Ramos (cell line): ENCODE results near the gene ITGA6.

Experiments used
- in situ Hi-C: fragments of 300-500 bp; cut with MboI; formaldehyde crosslinking; loops from one replicate; pipeline ENCODE4 v1.14.3; 2022; ENCODE audit warnings: low sequenced_read_pairs; ENCODE audit not compliant: unreplicated experiment

Gene ITGA6

DNA sequence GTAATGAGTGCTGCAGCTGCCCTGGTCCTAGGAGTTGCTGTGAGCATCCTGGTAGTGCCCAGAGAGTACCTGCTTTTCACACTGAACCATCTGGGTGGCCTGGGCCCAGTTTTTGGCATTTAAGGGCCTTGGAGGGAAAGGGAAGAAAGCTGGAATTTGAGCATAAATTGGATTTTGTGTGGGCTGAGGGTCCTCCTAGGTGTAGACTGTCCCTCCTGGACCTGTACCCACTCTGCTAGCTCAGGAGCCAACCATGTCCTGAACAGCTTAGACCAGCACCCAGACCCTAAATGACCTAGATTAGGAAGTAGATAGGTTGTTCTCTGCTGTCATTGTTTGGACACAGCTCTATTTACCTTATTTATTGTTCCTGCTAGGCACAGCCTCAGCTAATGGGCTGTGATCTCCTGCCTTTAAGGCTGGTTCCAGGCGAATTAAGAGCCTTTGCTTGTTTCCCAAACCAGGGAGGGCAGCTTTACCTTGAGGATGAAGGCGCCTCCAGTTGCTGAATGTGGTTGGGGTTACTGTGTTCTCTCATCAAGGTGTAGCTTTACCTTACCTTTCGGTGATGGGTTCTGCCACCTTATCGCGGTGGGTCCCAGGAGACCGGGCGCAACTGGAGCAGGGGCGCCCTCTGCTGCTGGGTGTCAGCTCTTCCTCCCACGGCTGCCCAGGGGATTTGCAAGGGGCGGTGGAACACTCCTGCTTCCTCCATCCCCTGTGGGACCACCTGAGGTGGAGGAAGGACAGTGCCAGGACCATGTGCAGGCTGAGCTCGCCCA lies 34.4 kb downstream of the ITGA6 start:
- in situ Hi-C loops, result loop anchor here (10.0 to 25.0 kb wide), 2 partner anchors 749 to 867 kb away; no protein-coding TSS in a partner anchor

DNA sequence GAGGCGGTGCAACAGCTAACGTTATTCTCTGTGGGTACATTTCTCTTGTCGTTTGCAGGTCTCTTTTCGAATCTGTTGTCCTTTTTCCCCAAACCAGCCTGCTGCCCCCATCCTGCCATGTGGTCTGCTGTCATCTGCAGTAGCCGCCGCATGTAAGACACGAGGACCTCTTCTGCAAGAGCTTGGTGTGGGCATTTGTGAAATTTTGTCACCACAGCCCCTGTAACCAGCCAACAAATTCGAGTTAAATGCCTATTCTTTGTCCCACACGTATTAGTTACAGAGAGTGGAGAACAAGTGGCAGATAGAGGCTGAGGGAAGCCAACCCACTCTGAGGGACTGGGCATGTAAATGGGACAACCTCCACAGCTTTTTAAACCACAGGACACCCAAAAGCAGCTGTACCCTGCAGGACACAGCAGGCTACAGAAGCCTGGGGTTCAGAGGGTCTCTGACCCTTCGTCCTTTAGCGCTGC lies 35.0 kb downstream of the ITGA6 start:
- in situ Hi-C loops, result loop anchor here (10.0 to 25.0 kb wide), 2 partner anchors 750 to 868 kb away; no protein-coding TSS in a partner anchor

- in situ Hi-C loops, result loop anchor here (10.0 to 25.0 kb wide), 2 partner anchors 751 to 868 kb away; no protein-coding TSS in a partner anchor
These were observed 35.5 kb downstream of the ITGA6 start for GRCh38 chr2:172462849-172463381.

GRCh38 chr2:172464400-172465129 lies 37.2 kb downstream of the ITGA6 start:
- in situ Hi-C loops, result loop anchor here (10.0 to 25.0 kb wide), 2 partner anchors 752 to 870 kb away; no protein-coding TSS in a partner anchor

DNA sequence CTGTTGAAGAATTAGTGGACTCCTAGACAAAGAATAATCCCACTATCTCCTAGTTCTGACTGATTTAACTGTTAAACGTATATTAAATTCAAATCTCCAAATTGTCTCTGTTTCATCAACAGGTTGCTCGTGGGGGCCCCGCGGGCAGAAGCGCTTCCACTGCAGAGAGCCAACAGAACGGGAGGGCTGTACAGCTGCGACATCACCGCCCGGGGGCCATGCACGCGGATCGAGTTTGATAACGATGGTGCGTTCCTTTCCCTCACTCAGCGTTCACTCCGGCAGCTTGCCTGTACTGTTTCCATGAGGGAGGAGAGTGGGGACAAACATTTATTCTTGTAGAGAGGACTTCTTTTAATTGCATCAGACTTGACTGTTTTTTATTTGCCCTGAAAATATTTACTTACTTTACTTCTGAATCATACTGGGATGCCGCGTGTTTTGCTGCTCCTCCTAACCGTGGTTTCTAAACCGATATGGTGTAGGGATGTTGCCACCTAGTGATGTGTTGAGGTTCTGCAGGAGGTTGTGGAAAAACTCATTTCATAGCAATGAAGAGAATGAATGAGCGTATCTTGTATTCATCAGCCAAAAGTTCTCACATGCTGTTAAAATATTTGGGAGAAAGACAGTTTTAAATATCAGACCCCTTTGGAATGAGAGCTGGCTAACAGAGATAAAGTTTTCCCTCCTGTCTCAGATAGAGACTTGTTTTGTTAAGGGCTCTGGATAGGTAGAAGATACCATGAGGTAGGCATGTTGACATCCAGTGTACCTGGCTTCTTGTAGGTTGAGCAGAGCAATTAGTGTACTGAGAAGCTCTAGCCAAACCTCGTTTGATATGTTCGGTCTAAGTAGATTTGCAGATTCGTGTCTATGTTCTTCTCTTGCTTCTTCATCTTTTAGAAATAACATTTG lies 38.3 kb downstream of the ITGA6 start:
- in situ Hi-C loops, result loop anchor here (10.0 to 25.0 kb wide), 2 partner anchors 753 to 871 kb away; no protein-coding TSS in a partner anchor

DNA sequence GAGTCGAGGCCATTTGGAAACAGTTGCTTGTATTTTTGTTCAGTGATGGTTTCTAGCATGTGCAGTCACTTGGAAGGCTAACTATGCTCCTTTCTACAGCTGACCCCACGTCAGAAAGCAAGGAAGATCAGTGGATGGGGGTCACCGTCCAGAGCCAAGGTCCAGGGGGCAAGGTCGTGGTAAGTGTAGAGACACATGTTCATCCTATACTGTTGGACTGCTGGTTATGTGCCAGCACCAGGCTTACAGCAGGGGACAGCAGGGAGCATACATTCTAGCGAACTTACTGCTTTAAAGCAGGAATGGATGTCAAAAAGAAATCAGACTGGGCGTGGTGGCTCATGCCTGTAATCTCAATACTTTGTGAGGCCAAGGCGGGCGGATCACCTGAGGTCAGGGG lies 40.0 kb downstream of the ITGA6 start:
- in situ Hi-C loops, result loop anchor here (10.0 to 25.0 kb wide), 2 partner anchors 755 to 873 kb away; no protein-coding TSS in a partner anchor

GRCh38 chr2:172470958-172471922 lies 43.9 kb downstream of the ITGA6 start:
- in situ Hi-C loops, result loop anchor here (25.0 kb wide), 1 partner anchor 759 kb away; no protein-coding TSS in a partner anchor

DNA sequence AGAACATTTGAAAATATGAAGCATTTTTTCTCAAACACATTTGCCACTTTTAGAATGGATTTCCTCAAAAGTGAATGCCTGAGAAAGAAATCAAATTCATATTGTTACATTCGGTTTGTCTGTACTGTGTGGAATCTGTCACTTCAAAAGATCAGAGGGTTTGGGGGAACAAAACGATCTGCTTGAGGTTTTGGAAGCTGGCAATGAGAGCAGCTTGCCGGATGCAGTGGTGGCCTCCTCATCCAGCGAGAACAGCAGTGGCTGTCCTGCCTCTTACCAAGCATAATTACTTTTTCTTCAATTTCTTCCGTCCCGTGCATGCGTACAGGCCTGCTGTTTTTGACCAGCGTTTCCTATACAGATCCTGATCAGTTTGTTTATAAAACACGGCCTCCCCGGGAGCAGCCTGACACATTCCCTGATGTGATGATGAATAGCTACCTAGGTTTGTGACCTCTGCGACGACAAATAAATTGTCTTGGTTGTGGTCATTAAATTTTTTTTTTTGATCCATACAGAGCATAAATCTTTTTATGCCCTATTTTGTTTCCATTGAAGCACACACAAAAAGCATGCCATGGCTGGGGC lies 45.2 kb downstream of the ITGA6 start:
- in situ Hi-C loops, result loop anchor here (25.0 kb wide), 1 partner anchor 760 kb away; no protein-coding TSS in a partner anchor

GRCh38 chr2:172473167-172473566 lies 45.8 kb downstream of the ITGA6 start:
- in situ Hi-C loops, result loop anchor here (25.0 kb wide), 1 partner anchor 761 kb away; no protein-coding TSS in a partner anchor

DNA sequence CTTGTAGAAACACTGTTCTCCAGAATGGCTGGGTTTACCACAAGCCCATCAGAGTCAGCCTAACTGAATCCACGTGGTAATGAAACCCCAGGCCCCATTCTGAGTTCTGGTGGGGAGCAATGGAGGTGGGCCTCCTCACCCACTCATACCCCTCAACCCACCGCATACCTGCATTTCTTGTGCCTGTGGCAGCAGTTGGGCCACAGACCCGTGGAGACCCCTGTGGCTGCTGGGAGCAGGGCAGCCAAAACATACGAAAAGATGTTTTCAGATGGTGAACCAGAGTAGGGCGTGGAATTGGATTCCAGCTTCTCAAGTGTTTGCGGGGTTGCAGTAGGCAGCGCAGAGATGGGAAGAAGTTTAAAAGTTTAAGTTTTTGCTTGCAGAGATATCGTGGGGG lies 51.0 kb downstream of the ITGA6 start:
- in situ Hi-C loops, result no loop called here

DNA sequence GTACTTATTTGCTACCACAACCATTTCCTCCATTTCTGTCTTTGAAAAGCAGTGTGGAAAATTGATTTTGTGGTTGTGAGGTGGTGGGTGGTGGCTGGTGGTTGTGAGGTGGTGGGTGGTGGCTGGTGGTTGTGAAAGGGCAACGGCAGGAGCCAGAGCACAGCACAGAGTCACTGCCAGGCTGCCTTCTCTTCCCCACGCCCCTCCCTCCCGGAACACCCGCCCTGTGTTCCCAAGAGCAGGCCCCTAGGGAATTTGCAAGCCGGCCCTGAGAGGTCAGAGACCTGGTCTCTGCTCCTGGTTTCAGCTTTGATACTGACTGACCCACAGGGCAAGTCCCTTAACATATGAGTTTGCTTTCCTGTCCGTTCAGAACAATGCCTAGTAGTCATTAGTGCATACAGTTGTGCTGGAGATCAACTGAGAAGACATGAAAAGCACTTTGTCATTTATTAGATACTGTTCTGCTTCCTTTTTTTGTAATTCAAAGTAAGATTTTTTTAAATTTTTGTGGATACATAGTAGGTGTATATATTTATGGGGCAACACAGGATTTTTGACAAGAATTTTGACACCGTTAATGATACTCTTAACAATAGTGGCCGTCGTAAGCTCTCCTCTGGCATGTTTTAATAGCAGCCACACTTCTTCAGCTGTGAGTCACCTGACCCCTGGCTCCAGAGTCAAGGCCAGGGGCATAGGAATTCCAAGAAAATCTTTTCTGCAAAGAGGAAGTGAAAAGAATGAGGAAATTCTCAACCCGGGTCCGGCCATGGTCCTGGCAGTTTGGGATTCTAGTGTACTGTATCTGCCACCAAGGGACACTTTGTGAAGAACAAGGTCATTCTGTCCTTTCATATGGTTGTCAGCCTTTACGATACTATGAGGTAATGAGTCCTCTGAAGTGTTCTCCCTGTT lies 53.2 kb downstream of the ITGA6 start:
- in situ Hi-C loops, result no loop called here

DNA sequence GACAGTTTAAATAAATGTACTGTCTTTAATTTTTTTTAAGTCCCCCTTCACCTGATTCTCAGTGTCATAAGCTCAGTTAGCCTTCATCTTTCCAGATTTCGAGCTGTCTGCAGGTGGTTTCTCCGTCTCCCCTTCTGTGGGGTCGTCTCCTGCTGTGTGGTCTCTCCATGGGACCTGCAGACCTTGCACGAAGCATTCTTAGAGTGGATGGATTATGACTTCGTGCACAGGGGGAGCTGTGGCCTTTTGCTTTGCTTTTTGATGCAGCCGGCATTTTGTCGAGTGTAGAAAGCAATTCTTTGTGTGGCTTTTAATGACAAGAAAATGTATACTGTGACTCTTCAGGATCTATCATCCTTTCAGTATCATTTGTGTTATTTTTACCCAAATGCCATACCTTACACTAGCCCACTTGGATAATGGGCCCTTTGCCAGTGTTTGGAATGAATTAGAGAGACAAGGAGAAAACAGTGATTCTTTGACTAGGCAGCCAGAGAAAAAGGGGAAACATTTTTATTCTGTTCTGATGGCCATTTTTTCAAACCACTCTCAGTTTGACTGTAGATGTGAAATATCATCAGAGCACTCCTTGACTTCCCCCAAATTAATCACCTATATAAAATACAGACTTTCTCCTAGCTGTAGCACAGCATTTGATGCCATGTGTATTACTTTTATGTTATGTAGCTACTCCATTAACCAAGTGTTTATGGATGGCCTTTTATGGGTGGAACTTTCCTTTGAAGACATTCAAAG lies 54.3 kb downstream of the ITGA6 start:
- in situ Hi-C loops, result no loop called here

DNA sequence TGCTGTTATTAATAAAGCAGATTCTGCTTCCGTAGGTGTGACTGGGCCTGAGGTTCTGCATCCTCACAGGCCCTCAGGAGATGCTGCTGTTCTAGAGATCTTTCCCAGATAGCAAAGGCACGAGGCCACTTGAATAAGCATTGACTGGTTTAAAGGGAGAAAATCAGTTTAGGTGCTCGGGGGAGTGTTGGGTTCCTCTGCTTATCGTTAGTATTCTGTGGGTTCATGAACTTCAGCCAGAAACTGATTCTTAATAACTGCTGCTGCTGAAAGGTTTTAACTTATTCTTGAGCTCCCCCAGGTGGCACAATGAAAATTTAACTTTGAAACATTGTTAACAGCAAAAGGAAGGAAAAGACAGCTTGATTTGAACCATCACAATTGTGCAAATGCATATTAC lies 56.9 kb downstream of the ITGA6 start:
- in situ Hi-C loops, result no loop called here

GRCh38 chr2:172484706-172485105 lies 57.3 kb downstream of the ITGA6 start:
- in situ Hi-C loops, result no loop called here

DNA sequence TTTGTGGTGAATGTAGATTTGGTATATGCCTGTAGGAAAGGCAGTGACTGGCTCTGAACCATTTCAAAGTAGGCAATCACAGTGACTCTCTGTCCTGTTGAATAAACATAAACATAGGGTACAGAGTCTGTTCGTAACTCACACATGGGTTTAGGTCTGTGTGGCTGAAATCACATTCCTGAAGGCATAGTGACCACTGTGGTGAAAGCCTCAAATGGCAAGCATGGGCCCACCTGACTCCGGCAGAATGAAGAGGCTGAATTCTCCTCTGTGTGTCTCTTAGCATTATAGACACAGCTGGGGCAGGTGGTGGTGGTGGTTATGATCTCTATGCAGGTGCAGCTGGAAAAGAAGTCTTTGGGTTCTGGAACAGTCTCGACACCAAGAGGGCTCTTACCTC lies 61.2 kb downstream of the ITGA6 start:
- in situ Hi-C loops, result no loop called here

GRCh38 chr2:172489681-172490080 lies 62.3 kb downstream of the ITGA6 start:
- in situ Hi-C loops, result no loop called here
